Calu3 (cell line): Measurements from ENCODE around the gene TAGLN2. TPM values are rescaled to one million over a fixed set of nuclear protein-coding genes. Genes with fewer than 3 reads are reported as not detected.
A peak's percentile ranks its signal among the peaks of the same experiment; 100 is the strongest.

Experiments
- BruUV-seq: library from RNA; stranded (reverse); fragments of 400-500 nt; replicated peaks from 2 replicates; lab custom pipeline; 2021; lab: Mats Ljungman, UMichigan
- CTCF ChIA-PET: fragments of 300-600 bp; sonication (Branson Sonifier 250); formaldehyde crosslinking; loops from one replicate; lab custom pipeline; 2022; ENCODE audit warnings: antibody characterized with exemption; lab: Charles Lee
- DNase-seq: peaks from one replicate; pipeline ENCODE4 v3.0.0; 2022
- H3K27ac Mint-ChIP-seq: one replicate; pipeline ENCODE4 v1.8.0; 2022; ENCODE audit warnings: mixed read lengths; ENCODE audit not compliant: unreplicated experiment
- H3K27me3 Mint-ChIP-seq: one replicate; pipeline ENCODE4 v1.8.0; 2022; ENCODE audit warnings: mixed read lengths; ENCODE audit not compliant: unreplicated experiment
- H3K36me3 Mint-ChIP-seq: one replicate; pipeline ENCODE4 v1.8.0; 2022; ENCODE audit warnings: mild to moderate bottlenecking, moderate library complexity, mixed read lengths; ENCODE audit not compliant: insufficient read depth, unreplicated experiment
- H3K4me1 Mint-ChIP-seq: one replicate; pipeline ENCODE4 v1.8.0; 2022; ENCODE audit warnings: mild to moderate bottlenecking, low read depth, mixed read lengths; ENCODE audit not compliant: unreplicated experiment
- H3K4me3 Mint-ChIP-seq: one replicate; pipeline ENCODE4 v1.8.0; 2022; ENCODE audit warnings: mild to moderate bottlenecking, low read depth, moderate library complexity, mixed read lengths; ENCODE audit not compliant: unreplicated experiment
- H3K9me3 Mint-ChIP-seq: one replicate; pipeline ENCODE4 v1.8.0; 2022; ENCODE audit warnings: low read depth, mixed read lengths; ENCODE audit not compliant: unreplicated experiment
- intact Hi-C: fragments of 100-400 bp; cut with micrococcal nuclease; formaldehyde crosslinking; loops from one replicate; pipeline ENCODE4 v1.10.0; 2022; ENCODE audit not compliant: unreplicated experiment
- total RNA-seq: library from RNA; stranded (reverse); gene quantifications from 2 replicates; pipeline ENCODE4 v1.2.3, GENCODE V29; 2022
- TF ChIP-seq, protein P1 (sequence below): fragments of 200-600 bp; IDR thresholded peaks from one replicate; pipeline ENCODE4 v1.8.0; 2022; ENCODE audit warnings: antibody characterized with exemption; ENCODE audit not compliant: unreplicated experiment

TAGLN2 gene
- total RNA-seq, 1 experiment from 2014 or later = 708 TPM

DNA sequence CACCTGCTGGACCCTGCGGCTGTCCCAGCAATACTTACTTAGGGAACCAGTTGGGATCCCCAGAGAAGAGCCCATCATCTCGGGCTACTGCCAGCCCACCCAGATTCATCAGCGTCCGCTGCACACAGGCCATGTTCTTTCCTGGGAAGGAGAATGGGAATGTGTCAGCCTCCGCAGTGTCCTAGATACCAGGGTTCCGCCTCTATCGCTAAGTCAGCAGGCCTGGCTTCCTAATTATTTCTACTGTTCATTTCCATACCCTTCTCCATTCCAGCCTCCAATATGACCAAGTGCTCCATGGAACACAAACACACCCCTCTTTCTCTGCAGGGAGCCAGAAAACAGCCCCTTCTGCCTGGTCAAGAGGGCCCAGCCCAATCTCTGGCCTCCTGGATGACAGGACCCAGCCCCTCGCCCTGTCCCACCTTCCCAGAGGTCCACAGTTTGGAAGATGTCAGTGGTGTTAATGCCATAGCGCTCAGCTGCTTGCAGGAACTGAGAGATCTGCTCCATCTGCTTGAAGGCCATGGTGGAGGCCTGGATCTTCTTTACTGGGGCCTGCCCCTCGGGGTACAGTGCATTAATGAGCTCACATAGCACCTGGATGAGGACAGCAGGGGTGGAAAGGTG lies 6.0 kb downstream of the TAGLN2 start:
- TF ChIP-seq, protein P1, sequence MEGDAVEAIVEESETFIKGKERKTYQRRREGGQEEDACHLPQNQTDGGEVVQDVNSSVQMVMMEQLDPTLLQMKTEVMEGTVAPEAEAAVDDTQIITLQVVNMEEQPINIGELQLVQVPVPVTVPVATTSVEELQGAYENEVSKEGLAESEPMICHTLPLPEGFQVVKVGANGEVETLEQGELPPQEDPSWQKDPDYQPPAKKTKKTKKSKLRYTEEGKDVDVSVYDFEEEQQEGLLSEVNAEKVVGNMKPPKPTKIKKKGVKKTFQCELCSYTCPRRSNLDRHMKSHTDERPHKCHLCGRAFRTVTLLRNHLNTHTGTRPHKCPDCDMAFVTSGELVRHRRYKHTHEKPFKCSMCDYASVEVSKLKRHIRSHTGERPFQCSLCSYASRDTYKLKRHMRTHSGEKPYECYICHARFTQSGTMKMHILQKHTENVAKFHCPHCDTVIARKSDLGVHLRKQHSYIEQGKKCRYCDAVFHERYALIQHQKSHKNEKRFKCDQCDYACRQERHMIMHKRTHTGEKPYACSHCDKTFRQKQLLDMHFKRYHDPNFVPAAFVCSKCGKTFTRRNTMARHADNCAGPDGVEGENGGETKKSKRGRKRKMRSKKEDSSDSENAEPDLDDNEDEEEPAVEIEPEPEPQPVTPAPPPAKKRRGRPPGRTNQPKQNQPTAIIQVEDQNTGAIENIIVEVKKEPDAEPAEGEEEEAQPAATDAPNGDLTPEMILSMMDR = no peak
- no peak for DNase-seq
- Mint-ChIP-seq H3K4me3 (no peak overlapping the region), H3K9me3 (no peaks in the 10 kb centered on the region), H3K27me3 (no peaks in the 10 kb centered on the region), H3K4me1 (peaks cover 82% of the 10 kb centered on the region), H3K36me3 (peaks cover 80% of the 10 kb centered on the region), H3K27ac (no peak overlapping the region)
- no TSS peak for BruUV-seq
- CTCF ChIA-PET = no interaction called here
- intact Hi-C loops = no loop called here

DNA sequence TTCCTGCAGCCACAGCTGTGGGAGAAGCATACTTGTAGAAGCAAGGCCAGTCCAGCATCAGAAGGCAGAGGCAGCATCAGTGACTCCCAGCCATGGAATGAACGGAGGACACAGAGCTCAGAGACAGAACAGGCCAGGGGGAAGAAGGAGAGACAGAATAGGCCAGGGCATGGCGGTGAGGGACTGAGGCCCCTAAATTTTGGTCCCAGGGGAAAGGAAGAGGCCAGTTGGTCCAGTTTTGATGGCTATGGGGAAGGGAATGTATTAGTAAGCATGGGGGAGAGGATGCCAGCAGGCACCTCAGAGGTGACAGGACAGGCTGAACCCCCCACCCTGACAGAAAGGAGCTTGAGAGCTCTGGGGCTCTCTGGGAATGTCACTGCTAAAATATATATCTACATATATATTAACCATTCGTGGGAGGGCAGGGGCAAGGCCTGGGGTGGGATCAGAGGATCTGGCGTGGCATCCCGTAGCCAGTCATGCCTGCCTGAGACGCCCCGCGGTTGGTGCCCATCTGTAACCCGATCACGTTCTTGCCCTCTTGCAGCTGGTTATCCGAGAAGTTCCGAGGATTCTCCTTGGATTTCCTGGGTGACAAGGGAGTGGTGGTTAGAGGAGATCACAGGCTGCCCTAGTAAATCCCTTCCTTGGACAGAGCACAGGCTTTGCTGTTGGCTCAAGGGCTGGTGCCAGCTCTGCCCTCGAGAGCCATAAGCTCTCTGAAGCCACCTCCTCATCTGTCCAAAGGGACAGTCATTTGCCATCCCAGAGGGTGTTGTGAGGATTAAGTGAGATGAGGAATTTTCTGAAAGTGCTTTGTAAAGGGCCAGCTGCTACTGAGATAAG lies 6.7 kb downstream of the TAGLN2 start:
- H3K4me3 Mint-ChIP-seq = no peak overlapping the region
- H3K9me3 Mint-ChIP-seq = no peaks in the 10 kb centered on the region
- DNase-seq = no peak
- H3K27ac Mint-ChIP-seq = peak overlapping the region; percentile 6
- intact Hi-C loops = no loop called here
- CTCF ChIA-PET = interaction anchor here (1.1 kb wide), 1 partner anchor 26 kb away, joined by 4 read pairs; no protein-coding TSS in a partner anchor
- peaks cover 84% of the 10 kb centered on the region for H3K4me1 Mint-ChIP-seq
- no peaks in the 10 kb centered on the region for H3K27me3 Mint-ChIP-seq
- TF ChIP-seq, protein P1 = no peak
- peaks cover 80% of the 10 kb centered on the region for H3K36me3 Mint-ChIP-seq
- TSS peak; percentile 0 for BruUV-seq

DNA sequence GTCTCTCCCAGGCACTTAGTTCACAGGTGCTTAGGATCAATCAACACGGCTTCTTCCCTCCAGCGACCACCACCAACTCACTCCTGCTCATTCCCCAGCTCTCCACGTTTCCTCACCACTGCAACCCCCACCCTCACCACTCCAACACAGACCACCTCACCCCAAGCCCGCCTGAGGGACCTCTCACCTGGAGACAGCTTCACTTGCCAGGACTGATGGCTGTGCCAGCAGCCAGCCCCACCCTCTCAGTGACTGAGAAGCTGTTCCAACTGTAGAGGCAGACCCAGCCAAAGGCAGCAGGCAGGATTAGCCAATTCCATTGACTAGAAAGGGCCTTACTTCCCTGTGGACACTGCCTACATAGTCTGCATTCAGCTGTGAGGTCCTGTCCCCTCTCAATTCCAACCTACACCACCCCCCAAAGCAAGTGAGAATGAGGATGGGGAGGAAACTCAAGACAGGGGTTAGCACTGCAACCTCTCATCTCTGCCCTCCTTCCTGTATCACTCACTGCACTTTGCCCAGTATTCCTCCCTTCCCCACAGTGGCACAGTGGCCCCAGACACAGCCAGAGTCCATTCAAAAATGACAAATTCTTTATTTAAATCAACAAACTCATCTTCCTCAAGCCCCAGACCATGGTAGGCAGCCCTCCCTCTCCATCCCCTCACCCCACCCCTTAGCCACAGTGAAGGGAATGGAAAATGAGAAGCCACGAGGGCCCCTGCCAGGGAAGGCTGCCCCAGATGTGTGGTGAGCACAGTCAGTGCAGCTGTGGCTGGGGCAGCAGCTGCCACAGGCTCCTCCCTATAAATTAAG lies 7.6 kb downstream of the TAGLN2 start:
- TF ChIP-seq, protein P1 = no peak
- intact Hi-C loops = no loop called here
- Mint-ChIP-seq H3K9me3 (no peaks in the 10 kb centered on the region), H3K36me3 (peaks cover 80% of the 10 kb centered on the region), H3K27ac (peak overlapping the region; percentile 6), H3K4me1 (peaks cover 84% of the 10 kb centered on the region), H3K4me3 (no peak overlapping the region), H3K27me3 (no peaks in the 10 kb centered on the region)
- peak; percentile 45 for DNase-seq
- CTCF ChIA-PET = interaction anchor here (1.1 to 3.0 kb wide), 2 partner anchors 25 to 90 kb away, joined by 4 to 8 read pairs; no protein-coding TSS in a partner anchor
- BruUV-seq = no TSS peak
